Pons (tissue), 1 donor: Measurements from ENCODE around the gene WNK2.

ENCODE experiments used
- DNase-seq: peaks from one replicate; pipeline ENCODE4 v3.0.0-alpha.2; 2016; ENCODE audit warnings: low spot score

The WNK2 gene

GRCh38 chr9:93255494-93255867, 71.5 kb downstream of the WNK2 start:
- DNase-seq = no peak

GRCh38 chr9:93255994-93256877, 72.3 kb downstream of the WNK2 start:
- no peak for DNase-seq

GRCh38 chr9:93256878-93257807, 73.2 kb downstream of the WNK2 start:
- no peak for DNase-seq

GRCh38 chr9:93257808-93258331, 73.9 kb downstream of the WNK2 start:
- DNase-seq = no peak

GRCh38 chr9:93258419-93258817, 74.5 kb downstream of the WNK2 start:
- DNase-seq = no peak

- DNase-seq = no peak
These were observed 75.0 kb downstream of the WNK2 start for GRCh38 chr9:93258818-93259489.

- DNase-seq = no peak
These were observed 75.7 kb downstream of the WNK2 start for GRCh38 chr9:93259490-93260262.

- no peak for DNase-seq
These were observed 76.5 kb downstream of the WNK2 start for GRCh38 chr9:93260263-93261066.

GRCh38 chr9:93261281-93261680, 77.3 kb downstream of the WNK2 start:
- no peak for DNase-seq

GRCh38 chr9:93261735-93262523, 78.0 kb downstream of the WNK2 start:
- DNase-seq = no peak

- no peak for DNase-seq
These were observed 78.8 kb downstream of the WNK2 start for GRCh38 chr9:93262537-93263310.

GRCh38 chr9:93263334-93264229, 79.6 kb downstream of the WNK2 start:
- DNase-seq = no peak

- DNase-seq = no peak
These were observed 80.6 kb downstream of the WNK2 start for GRCh38 chr9:93264338-93265125.

- DNase-seq = no peak
These were observed 81.5 kb downstream of the WNK2 start for GRCh38 chr9:93265301-93265971.

GRCh38 chr9:93265972-93266371, 82.0 kb downstream of the WNK2 start:
- DNase-seq = no peak

GRCh38 chr9:93266521-93267001, 82.6 kb downstream of the WNK2 start:
- DNase-seq = no peak
